ENCODE results near the gene CIITA.
"Not testable (repeated sequence)": the region's sequence is repeated elsewhere in the genome, so short reads cannot be mapped to it uniquely, and the experiment has no call there.

The CIITA gene

DNA sequence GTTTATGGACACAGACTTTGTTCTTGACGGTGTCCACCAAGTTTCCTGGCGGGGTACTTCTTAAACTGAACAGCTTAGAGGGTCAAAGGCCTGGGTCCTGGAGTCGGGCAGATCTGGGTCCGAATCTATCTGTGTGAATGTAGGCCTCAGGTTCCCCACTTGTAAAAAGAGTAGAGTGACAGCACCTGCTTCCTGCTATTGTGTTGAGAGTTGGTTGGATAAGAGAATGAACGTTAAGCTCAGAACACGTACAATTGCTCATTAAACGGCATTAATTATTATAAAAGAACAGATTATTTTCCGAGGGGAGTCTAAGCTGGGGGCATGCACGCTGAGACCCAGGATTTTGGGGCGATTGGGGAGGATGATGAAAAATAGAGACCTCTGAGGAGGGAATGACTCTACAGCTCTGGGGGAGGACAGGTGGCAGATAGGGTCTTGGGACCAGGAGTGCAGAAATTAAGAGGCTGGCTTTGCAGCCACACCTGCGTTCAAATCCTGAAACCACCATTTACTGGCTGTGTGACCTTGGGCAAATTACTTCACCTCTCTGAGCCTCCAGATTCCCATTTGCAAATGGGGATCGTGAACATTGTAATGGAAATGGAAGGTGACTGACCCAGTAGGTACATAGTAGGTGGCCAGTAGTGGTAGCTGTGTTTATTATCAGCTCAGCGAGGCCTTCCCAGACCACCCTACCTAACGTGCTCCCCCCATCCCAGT, 68.2 kb downstream of the CIITA start:
- DNase-seq (ENCODE audit: low read depth, low spot score), result no peak
- H3K27ac ChIP-seq, result peak overlapping the region; percentile 22

DNA sequence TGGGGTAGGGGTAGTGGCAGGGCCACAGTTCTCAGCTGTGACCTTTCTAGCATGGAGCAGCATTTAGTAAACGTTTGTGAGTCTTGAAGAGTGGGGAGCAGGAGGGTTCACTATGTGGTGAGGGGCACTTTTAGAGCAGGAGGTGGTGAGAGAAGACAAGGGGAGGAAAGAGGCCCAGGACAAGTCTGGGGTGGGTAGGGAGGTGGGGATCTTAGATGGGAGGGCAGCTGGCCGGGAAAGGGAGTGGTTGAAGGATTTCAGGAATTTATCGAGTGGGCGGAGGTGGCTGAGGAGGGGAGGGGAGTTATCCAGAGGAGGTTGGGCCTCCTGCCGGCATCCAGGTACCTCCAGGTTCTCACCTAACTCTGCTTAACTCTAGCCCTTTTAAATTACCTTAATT, 69.3 kb downstream of the CIITA start:
- H3K27ac ChIP-seq, result no peak overlapping the region
- no peak for DNase-seq (ENCODE audit: low read depth, low spot score)

DNA sequence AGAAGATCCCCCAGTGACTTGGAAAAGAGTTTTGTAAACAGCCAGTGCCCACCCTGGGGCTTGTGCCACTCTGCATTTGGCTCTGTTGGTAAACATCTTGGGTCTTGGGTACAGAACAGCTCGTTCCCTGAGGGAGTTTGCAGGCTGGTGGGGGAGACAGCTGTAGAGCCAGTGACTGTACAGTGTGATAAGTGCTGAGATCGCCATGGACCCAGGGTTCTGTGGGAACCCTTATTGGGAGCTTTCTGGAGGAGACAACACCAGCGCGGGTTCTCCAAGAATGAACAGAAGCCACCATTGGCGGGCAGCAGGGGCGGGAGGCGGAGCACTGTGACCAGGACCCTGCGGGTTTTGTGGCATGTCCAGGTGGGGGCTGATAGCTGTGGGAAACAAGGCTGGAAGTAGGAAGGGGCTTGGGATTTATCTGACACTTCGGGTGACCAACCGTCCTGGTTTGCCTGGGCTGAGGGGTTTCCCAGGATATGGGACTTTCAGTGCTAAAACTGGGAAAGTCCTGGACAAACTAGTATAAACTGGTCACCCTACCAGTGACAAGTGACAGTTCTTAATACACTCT, 70.3 kb downstream of the CIITA start:
- no peak overlapping the region for H3K27ac ChIP-seq
- no peak for DNase-seq (ENCODE audit: low read depth, low spot score)

DNA sequence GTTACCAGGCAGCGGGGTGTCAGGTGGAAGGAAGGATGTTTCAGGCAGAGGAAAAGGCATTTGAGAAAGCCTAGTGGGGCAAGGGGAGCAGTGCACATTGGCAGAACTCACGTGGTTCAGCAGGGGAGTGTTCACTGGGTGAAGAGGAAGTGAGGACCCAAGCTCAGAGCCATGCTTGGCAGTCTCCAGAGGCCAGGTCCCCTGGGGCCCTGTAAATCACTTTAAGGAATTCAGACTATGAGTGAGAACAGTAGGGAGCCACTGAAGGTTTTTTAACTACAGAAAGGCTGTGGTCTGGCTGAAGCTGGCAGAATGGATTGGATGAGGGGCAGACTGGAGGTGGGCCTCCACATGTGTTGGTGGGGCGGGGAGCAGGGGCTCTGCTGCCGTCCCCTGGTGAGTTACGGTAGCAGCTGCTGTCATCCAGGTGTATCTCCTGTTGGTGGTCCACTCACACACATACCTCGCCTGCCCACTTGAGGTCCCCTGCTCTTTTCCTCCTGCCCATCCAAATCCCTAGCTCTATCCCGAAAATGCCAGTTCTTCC, 72.5 kb downstream of the CIITA start:
- DNase-seq (ENCODE audit: low read depth, low spot score), result no peak
- no peak overlapping the region for H3K27ac ChIP-seq

DNA sequence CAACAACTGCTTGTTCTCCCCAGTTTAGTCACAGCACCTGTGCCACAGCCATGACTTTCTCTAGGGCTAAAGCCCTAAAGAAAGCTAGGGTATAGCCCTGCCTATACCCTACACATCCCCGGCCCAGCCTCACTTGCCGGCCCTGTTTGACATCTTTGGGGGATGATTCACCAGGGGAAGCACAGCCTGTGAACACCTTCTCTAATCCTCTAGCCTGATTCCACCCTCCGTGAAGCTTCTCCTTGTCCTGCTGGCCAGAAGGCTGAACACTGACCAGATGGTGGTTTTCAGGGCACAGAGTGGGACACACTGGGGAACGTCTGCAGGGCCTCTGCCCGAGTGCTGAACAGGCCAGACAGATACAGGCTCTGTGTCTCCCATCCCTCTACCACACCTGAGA, 73.4 kb downstream of the CIITA start:
- no peak for DNase-seq (ENCODE audit: low read depth, low spot score)
- H3K27ac ChIP-seq, result peak overlapping the region; percentile 22

DNA sequence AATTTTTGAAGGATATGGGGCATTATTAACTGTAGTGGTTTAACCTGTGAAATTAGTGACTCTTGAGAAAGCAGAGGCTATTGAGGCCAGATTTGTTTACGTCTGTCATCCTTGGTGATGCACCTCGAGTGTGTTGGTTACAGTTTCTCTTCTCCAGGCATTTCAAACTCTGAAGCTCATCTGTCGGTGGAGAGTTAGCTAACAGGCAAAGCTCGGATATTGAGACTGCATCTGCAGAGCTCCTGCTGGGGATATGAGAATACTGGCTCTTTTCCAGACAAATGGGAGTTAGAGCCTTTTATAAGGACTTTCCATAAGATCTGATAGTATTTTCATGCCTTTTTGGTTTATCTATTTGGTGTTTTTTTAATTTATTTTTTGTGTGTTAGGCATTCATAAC, 74.0 kb downstream of the CIITA start:
- no peak overlapping the region for H3K27ac ChIP-seq
- DNase-seq (ENCODE audit: low read depth, low spot score), result no peak

DNA sequence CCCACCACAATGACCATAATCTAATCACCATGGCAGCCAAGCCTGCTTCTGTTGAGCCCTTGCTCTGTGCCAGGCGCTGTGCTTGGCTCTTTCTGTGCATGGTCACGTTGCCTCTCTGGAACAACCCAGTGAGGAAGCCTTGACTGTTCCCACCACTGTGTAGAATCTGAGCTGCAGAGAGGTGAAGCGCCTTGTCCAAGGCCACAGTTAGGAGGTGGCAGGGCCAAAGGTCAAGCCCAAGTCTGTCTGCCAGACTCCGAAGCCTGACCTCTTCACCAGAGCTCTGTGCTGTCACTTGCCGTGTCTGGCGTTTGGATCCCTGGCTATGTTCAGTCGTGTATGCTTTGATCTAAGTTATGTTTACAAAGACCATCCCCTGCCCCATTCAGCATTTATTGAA, 77.9 kb downstream of the CIITA start:
- no peak overlapping the region for H3K27ac ChIP-seq
- DNase-seq (ENCODE audit: low read depth, low spot score), result no peak

DNA sequence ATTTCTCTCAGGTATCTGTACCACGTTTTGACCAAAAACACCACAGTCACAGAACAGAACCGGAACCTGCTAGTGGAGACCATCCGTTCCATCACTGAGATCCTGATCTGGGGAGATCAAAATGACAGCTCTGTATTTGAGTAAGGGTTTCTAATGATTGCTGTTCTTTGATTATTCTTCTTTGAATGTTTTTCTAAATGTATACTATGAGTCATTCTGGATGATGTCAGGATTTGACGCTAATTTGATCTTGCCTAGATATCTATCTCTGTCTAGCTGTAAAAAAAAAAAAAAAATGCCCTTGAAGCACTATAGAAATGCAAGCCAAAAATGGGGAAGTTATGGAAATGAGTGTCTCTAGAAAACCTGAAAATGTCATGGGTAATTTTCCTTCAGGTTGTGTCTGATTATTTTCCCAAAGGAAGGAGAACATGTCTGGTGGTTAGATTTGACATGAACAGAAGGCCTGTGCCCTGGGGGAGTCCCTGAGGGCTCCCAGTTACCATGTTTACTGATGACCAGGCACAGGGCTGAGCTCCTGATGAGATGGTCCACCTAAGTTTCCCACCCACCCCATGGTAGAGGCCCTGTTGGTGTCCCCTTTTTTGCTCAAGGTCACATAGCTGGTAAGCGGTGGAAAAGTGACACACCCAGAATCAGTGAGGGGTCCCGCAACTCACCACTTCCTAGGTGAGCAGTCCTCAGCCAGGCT, 80.9 kb downstream of the CIITA start:
- H3K27ac ChIP-seq, result no peak overlapping the region

DNA sequence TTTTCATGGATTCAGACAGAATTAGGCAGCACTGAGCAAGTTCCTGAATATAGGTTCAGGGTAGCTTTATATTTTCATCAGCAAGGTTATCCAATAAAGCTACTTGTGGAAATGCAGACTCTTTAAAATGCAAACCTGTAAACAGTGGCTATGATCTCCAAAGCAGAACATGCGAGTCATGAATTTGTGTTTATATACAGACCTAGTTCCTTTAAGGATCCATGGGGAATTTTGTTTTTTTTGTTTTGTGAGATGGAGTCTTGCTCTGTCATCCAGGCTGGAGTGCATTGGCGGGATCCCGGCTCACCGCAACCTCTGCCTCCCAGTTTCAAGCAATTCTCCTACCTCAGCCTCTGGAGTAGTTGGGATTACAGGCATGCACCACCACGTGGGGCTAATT, 82.2 kb downstream of the CIITA start:
- DNase-seq (ENCODE audit: low read depth, low spot score), result no peak
- H3K27ac ChIP-seq, result no peak overlapping the region

More for the DNA sequence above, 80.9 kb downstream of the CIITA start:
- DNase-seq (ENCODE audit: low read depth, low spot score), result no peak

DNA sequence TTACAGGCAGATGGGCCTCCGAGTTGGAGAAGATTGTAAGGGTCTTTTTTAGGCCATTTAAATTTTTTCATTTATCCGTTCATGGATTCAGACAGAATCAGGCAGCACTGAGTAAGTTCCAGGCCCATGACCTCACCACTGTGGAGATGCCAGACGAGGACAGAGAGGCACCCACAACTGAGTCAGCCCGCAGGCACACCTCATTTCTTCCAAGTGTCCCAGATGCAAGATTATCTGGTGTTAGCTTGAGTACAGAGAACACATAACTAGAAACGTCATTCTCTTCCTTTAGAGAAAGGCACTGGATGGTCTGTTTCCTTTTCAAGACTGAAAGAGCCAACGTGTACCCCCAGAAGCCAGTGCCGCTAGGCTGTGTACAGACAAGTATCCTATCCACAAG, 84.2 kb downstream of the CIITA start:
- no peak for DNase-seq (ENCODE audit: low read depth, low spot score)
- peak overlapping the region; percentile 49 for H3K27ac ChIP-seq

DNA sequence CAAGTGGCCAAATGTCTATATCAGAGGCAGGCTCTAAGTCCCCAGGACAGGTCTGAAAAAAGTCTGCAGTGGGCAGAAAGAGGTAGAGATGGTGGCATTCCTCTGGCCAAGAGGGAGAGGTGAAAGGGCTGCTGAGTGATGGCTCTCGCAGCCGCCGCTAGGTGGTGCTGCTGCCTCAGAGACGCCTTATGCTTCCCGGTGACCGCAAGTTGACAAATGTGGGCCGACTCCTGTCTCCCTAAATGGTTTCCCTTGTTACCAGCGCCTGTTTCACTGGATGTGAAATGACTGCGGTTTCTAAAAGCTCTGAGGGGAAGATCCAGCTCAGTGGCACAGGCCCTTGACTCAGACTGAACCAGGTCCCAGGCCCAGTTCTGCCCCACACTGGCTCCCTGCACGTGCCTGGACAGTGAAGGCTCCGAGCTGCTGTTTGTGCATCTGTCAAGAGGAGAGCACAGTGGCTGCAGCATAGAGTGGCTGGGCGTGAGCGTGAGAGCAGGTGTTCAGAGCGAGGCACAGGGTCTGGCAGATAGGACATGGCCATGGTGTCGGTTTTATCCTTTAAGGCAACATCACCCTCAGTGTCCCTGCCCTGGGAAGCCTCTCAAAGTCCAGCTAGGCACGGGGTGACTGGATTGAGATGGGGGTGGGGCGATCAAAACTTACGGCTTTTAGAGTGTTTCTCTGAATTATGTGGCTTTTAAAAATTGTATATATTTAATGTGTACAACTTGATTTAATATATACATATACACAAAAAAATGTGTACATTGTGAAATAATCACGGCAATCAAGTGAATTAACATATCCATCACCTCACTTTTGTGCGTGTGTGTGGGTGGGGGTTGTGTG, 87.3 kb downstream of the CIITA start:
- DNase-seq (ENCODE audit: low read depth, low spot score), result no peak
- H3K27ac ChIP-seq, result no peak overlapping the region

DNA sequence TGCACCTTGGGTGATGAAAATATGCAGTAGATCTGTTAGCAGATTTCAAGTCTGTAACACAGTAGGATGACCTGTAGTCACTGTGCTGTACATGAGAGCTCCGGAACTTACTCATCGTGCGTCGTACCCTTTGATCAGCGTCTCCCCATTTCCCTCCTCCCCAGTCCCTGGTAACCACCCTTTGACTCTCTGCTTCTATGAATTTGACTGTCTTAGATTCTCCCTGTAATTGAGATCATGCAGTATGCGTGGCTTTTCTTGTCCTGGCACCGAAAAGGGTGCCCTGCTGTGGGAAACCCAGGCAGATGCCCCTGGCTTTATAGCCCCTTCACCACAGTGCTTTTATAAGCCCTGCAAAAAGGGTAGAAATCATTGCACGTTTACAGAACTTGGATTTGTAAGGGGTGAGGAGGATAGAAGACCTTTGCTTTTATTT, 87.9 kb downstream of the CIITA start:
- DNase-seq (ENCODE audit: low read depth, low spot score), result no peak
- H3K27ac ChIP-seq, result no peak overlapping the region

DNA sequence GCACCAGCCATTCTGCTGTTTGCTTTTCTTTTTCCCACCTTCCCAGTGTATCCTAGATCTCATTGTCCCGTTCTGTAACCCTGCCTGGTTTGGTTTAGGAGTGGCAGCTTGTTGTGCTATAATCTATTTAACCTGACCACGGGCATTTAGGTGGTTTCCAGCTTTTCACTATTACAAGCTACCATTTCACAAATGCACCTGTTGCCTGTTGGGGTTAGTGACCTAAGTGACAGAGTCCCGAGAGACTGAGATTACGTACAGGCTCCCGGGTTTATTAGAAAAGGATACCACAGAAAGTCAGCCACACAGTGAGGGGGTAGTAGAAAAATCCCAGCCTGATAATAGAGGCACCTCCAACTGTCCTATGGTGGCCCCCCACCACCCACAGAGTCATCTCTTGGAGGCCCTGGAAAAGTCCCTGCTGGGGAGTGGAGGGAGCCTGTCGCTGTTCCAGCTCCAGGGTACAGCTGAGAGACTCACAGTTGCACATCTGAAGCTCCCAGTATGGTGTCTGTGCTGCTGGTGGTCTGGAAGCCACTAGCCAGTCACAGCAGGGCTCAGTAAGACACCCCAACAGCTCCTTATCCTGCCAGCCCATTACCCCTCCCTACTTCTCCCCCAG, 88.5 kb downstream of the CIITA start:
- no peak overlapping the region for H3K27ac ChIP-seq
- no peak for DNase-seq (ENCODE audit: low read depth, low spot score)

DNA sequence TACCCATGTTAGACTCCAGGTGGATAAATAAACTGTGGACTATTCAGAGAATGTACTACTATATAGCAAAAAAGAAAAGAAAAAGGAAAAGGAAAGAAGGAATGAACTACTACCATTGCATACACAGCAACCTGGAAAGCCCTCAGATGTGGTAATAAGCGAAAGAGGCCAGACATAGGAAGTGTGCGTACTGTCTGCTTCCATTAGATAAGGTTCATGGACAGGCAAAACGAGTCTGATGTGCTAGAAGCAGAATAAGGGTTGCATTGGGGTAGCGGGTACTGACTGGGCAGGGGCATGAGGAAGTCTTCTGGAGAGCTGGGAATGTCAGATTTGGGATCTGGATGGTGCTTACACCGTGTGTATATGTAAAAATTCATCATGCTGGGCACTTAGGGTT, 89.1 kb downstream of the CIITA start:
- DNase-seq (ENCODE audit: low read depth, low spot score), result no peak
- no peak overlapping the region for H3K27ac ChIP-seq

DNA sequence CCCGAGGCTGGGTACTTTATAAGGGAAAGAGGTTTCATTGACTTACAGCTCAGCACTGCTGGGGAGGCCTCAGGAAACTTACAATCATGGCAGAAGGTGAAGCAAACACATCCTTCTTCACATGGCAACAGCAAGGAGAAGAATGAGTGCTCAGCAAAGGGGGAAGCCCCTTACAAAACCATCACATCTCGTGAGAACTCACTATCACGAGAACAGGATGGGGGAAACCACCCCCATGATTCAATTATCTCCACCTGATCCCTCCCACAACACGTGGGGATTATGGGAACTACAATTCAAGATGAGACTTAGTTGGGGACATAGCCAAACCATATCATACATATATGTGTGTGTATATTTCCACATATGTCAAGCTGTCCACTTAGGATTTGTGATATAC, 89.6 kb downstream of the CIITA start:
- DNase-seq (ENCODE audit: low read depth, low spot score); H3K27ac ChIP-seq: not testable (repeated sequence)

DNA sequence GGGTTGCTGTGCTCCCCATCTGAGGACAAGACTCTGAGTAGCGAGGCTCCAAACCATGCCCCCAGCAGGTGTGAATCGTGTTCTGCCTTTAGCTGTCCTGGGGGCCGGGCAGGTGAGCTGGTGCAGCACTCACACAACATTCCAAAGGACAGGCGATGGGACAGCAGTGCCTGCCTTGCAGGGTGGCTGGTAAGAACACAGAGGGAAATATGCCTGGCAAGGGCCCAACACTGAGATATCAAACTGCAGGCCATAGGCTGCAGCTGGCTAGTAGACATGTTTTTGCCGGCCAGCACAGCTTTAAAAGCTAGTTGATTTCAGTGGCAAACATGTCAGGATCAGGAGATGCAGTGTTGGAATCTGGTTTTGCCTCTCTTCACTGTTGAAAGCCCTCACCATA, 91.0 kb downstream of the CIITA start:
- no peak for DNase-seq (ENCODE audit: low read depth, low spot score)
- no peak overlapping the region for H3K27ac ChIP-seq

DNA sequence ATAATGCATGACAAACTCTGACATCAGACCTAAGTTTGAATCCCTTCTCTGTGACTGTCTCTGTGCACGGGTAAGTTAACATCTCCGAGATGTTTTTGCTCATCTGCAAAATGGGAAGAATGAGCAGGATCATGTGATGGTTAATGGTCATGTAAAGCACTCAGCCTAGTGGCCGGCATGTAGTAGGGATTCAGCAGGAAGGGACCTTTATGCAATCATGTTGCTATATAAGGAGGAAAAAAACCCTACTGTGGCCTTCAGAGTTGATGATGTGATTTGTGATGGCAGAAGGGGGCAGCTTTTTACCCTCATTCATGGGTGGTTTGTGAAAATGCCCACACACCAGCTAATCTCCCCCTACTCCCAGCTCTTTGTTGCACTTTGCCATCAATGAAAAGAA, 91.5 kb downstream of the CIITA start:
- H3K27ac ChIP-seq, result no peak overlapping the region
- no peak for DNase-seq (ENCODE audit: low read depth, low spot score)

DNA sequence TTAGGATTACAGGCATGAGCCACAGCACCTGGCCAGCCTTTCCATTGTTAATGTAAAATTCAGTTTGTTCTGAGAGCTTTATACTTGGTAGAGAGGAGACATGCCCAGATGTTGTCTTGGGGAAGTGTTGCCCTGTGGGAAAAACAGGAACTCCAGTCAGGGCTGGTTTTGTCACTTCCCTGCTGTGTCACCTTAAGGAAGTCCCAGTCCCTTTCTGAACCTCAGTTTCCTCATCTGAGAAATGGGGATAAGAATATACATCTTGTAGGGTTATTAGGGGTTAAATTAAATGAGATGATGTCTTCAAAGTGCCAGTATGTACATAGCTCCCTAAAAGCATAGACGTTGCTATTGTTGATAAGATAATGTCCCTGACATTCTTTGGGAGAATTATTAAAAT, 92.6 kb downstream of the CIITA start:
- no peak for DNase-seq (ENCODE audit: low read depth, low spot score)
- no peak overlapping the region for H3K27ac ChIP-seq

DNA sequence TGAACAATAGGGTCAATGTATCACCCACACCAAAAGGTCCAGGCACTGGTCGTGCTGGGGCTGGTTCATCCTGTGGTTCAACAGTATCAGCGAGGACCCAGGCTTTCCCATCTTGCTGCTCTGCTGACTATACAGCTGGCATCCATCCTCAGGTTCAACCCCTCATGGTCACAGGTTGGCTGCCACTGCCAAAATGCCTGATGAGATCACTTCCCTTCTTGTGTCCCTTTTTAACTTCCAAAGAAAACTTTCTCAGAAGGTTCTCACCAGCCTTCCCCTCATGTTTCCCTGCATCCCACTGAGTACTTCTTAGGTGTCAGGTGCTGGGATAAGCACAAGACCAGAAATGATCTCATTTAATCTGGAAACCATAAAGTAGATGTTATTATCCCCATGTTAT, 93.1 kb downstream of the CIITA start:
- DNase-seq (ENCODE audit: low read depth, low spot score), result no peak
- H3K27ac ChIP-seq, result no peak overlapping the region

DNA sequence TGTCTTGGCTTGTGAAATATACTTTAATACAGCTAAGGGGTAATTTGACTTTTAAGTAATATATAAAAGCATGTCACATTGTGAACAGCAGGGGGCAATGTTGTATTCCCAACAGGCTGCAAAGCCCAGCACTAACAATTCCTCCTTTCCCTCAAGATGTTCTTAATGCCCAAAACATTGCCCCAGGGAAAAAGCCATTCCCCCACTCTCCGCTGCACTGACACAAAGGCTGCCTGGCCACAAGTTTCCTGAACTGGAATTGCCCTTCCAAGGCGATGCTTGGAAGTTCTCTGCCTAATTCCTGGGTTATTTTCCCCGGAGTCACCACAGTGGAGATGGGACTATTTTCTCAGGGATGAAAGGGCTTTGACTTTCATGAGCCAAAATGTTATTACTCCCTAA, 94.6 kb downstream of the CIITA start:
- no peak for DNase-seq (ENCODE audit: low read depth, low spot score)
- H3K27ac ChIP-seq, result no peak overlapping the region
